C4-2B (cell line): ENCODE measurements around the gene AFAP1L2.

ENCODE experiments used
- CTCF ChIP-seq: fragments of 450-650 bp; conservative IDR thresholded peaks from 2 replicates; pipeline ENCODE4 v1.5.1; 2017; ENCODE audit warnings: mild to moderate bottlenecking
- ZFX ChIP-seq: fragments of 450-650 bp; IDR thresholded peaks from 2 replicates; pipeline ENCODE4 v1.6.1; 2017

DNA sequence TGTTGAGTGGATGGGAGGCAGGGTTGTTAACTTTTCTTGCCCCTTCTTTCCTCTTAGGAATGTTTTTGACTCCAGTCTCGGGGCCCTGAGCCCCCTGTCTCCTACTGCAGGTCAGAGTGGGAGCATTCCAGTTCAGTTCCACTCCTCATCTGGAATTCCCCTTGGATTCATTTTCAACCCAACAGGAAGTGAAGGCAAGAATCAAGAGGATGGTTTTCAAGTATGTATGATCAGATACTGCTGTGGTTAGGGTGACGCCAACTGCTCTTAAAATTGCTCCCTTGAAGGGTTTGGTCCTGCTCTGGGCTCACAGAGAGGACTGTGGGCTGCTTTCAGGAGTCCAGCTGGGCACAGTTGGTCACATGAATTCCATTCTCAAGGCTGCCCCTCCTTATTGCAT, 143.2 kb downstream of the AFAP1L2 start:
- no peak for TF ChIP-seq CTCF
- no peak for TF ChIP-seq ZFX
